HG03354 (cell line): ENCODE measurements around the gene NIPAL1.

Experiments used
- ATAC-seq: cut with Tn5 transposase; IDR thresholded peaks from one replicate; pipeline ENCODE4 v1.9.1; 2021; ENCODE audit warnings: mild to moderate bottlenecking; ENCODE audit not compliant: unreplicated experiment, poor library complexity, severe bottlenecking

Gene NIPAL1

DNA sequence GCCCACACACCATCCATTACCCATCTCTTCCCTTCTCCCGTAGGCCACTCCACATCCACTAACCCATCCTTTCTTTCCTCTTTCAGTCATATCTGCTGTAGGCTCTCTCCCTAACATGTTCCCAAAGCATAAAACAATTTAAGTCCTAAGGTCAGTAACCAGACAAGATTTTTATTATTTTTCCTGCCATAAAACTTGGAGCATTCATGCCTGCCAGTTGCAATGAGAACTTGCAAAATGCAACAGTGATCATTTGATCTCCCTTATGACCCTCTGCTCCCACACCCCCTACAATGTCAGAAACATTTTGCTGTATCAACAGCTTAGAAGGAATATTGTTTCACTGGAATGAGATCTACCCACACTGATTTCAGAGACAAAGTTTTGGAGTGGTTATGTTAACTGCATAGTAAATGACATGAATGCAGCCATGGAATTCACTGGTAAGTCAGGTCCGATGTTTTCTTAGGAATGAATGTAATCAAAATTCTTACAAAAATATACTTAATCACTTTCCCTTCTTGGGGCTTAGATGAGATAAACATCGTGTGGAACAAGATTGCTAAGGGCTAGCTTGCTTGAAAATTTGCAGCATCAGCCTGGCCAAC lies 5.7 kb downstream of the NIPAL1 start:
- no peak for ATAC-seq

DNA sequence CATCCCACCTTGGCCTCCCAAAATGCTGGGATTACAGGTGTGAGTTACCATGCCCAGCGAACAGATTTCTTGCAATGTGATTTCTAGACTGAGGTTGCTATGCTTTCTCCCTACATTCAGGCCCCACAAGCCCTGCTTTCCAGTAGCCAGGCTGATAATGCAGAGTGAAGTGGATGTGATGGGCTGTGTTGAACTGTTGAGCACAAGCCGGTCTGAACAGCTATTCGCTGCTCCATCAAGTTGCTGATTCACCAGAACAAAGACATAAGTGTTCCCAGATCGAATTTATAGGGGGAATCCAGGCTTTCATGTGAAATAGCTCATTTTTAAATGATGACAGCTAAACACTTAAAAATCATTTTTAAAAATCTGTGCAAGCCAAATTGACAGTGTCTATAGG lies 8.0 kb downstream of the NIPAL1 start:
- ATAC-seq, result no peak

DNA sequence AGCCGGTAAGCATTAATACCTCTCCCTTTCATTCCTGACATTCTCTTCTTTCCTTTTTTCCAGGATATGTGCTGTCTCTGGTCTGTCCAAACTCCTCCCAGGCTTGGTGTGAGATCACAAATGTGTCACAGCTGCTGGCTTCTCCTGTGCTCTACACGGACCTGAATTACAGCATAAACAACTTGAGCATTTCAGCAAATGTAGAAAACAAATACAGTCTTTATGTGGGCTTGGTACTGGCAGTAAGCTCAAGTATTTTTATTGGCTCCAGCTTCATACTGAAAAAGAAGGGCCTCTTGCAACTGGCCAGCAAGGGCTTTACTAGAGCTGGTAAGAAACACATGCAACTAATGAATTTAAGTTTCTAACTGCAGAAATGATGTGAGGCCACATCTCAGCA lies 8.4 kb downstream of the NIPAL1 start:
- no peak for ATAC-seq

DNA sequence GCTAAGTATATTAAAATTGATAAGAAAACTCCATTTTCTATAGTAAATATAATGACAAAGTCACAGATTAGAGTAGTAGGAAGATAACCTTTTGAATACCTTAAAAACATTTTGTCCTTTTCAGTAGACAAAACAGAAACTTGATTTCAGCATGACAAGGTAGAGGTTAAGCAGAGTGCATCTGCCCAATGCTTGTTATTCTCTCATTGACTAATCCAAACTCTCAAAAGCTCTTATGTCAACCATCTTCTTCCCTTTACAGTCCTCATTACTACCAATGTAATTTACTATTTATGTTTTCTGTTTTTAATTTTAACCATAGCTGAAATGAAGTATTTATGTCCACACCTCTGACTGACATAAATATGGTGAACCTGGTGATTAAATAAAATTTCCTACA lies 11.1 kb downstream of the NIPAL1 start:
- peak; percentile 69 for ATAC-seq

DNA sequence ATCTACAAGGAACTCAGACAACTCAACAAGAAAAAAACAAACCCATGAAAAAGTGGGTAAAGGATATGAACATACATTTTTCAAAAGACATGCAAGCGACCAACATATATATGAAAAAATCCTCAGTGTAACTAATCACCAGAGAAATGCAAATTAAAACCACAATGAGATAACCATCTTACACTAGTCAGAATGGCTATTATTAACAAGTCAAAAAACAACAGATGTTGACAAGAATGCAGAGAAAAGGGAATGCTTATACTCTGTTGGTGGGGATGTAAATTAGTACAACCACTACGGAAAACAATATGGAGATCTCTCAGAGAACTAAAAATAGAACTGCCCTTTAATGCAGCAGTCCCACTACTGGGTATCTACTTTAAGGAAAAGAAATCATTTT lies 12.1 kb downstream of the NIPAL1 start:
- peak; percentile 75 for ATAC-seq

DNA sequence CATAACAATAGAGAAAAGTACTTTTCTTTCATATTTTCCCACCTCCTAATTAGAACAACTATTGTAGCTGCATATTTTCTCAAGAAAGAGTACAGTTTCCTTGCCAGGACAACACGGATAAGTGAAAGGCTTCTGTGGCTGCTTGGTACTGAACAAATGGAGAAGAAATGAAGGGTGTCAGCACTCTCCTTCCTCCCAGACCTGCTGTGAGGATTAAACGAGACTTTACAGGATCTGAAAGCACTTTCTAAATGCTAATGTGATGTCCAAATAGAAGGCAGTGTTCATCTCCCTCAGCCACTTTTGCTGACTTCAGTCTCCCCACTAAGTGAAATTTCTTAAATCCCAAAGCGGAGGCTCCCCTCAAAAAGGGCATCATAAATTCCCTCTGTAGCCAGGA lies 13.9 kb downstream of the NIPAL1 start:
- ATAC-seq, result no peak

DNA sequence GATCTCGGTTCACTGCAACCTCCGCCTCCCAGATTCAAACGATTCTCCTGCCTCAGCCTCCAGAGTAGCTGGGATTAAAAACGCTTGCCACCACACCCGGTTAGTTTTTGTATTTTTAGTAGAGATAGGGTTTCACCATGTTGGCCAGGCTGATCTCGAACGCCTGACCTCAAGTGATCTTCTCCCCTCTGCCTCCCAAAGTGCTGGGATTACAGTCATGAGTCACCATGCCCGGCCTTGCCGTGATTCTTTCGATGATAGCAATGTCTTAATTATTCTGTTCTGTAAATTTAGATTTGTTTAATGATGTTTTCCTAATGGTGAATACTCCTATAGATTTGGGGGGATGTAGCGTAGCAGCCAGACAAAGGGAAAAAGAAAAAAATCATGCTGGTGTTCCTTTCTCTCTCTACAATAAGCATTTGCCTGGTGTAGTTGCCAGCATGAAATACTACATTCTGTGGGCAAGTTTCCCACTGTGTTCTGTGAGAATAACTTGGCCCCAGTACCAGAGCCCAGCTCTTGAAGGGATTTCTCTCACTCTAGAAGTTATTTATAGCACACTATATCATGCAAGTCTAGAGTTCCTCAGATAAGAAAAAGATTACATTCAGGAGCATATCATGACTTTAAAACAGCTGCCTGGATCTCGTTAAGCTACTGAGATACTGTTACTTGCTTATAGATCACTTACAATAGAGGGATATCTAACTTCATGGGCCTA lies 15.4 kb downstream of the NIPAL1 start:
- no peak for ATAC-seq

DNA sequence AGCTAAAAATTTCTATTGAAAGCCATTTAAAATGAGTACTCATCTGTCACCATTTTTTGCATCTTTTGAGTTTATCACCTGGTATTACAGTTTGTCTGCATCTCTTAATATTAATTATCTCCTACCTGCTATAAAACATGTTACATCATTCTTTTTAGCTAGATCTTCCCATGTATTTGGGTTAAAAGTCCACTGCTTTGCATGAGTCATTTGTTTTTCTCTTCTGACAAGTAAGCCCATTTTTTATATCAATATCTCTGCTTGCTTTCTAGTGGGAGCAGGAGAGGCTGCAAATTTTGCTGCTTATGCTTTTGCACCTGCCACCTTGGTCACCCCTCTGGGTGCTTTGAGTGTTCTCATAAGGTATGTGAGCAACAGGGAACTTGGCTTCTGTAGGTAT lies 16.1 kb downstream of the NIPAL1 start:
- no peak for ATAC-seq

DNA sequence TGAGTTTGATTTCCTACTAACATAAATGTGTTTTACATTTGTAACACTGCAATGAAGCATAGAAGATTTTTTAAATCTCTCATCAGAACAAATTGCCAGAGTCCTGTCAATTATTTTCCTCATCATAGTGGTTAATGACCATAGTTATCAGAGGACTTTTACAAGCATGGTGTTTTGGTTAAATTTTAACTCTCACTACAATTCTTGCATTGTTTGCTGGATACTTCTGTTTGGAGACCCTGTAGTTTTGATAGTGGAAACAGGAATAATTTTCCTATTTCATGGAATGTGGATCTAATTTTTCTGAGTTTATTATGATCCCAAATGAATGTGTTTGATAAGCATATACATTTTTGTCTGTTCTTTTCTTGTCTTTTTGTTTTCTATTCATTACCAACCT lies 16.8 kb downstream of the NIPAL1 start:
- ATAC-seq, result no peak

DNA sequence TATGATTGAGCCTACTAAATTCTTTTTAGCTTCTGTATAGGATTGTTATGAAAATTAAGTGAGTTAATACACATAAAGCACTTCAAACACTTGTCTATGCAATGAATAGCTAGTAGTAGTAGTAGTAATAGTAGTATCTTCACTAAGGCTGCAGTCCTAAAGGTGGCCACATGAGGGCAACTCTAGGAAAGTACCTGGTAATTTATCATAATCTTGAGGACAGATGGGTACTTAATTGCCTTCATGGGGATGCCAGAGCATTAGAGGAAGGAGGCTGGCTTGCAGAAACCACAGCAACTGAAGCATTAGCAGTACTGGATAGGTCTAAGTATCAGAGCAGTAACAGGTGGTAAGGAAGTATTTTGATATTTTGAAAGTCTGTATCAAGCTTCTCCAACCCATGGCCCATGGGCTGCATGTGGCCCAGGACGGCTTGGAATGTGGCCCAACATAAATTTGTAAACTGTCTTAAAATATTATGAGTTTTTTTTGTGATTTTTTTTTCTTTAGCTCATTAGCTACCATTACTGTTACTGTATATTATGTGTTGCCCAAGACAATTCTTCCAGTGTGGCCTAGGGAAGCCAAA lies 17.3 kb downstream of the NIPAL1 start:
- ATAC-seq, result peak; percentile 58

DNA sequence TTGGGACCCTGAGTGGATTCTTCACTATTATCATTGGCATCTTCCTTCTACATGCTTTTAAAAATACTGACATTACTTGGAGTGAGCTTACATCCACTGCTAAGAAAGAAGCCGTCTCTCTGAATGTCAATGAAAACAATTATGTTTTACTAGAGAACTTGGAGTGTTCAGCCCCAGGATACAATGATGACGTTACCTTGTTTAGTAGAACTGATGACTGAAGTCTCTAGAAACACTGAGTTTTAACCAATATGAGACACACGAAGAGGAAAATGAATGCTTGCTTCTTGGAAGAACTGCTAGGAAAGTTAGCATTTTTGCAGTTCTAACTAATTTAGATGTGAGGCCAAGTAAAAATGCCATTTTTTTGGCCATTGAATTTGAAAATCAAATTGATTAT lies 19.4 kb downstream of the NIPAL1 start:
- ATAC-seq, result no peak

DNA sequence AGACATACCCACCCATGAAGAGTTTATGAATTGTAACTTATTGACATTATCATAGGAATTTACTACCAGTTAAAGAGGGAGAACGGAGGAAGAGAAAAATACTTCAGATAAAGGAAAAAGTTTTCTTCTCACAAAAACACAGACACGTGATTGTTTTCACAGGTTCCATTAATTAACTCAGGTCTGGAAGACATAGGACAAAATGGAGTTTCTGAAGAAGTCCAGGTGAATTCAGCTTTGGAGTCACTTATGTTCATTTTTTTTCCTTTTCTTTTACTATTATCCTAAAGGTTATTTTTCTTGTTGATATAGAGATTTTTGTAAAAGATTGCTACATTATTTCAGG lies 20.5 kb downstream of the NIPAL1 start:
- ATAC-seq, result no peak

DNA sequence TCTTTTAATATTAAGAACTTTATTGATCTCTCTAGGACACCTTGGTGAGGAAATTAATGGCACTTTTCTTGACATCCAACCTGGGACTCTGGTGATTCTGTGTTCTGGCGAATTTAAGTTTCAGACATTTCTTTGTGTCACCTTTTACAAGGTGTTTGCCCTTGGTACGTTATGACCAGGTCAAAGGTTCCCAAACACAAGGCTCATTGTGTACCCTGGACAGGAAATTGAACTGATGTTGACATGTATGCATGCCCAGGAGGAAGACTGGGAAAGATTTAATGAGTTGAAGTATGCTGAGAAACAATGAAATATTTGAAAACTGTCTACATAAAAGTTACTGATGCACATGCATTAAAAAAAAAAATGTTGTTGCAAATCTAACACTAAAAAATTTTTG lies 22.1 kb downstream of the NIPAL1 start:
- ATAC-seq, result no peak

DNA sequence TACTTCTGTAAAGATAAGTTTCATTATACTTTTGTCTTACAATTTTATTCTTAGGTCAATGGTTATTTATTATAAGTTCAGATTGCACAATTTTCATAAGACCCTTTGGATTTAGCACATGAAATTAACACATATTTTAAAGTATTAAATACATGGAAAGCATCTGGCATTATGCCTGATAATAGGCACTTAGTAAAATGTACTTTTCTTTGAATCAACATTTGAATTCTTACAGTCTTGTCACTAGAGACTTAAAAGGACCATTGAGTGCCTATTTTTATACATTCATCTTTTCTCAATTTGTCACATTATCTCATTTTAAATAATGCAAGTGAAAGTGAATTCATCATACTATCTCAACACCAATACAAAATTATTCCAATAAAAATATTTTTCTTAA lies 23.0 kb downstream of the NIPAL1 start:
- ATAC-seq, result no peak

DNA sequence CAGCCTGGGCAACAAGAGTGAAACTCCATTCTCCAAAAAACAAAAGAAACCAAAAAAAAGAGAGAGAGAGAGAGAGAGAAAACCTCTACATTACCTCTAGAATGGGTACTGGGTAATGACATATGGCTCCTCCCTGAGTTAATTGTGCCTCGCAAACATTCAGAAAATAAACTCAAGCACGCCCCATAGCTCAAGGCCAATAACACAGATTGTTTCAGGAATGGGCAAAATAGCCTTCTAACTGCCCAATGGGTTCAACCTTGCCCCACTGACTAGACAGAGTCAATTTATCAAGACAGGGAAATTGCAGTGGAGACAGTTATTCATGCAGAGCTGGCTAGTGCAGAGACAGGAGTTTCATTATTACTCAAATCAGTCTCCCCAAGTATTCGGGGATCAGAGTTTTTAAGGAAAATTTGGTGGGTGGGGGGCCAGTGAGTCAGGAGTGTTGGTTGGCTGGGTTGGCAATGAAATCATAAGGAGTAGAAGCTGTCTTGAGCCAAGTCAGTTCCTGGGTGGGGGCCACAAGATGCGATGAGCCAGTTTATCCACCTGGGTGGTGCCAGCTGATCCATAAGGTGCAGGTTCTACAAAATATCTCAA lies 25.1 kb downstream of the NIPAL1 start:
- no peak for ATAC-seq

DNA sequence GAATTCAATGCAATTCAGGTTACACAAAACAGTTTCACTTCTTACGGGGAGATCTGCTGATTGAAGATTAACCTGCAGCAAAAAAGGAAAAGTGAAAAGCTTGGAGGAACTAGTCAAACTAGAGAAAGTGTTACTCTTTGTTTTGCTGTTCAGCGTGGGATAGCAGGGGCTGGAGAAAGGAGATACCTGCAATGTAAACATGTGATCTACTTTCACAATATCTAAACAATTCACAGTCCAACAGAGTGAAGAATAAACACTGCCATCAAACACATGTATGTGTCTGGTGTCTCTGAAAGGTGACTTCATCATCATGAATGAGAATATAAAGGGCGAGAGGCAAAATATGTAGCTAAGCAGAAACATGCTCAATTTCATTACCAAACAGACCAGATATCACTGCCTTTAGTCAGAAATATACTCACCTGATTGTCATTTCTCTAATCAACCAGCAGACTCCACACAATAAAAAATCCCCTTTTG lies 26.4 kb downstream of the NIPAL1 start:
- ATAC-seq, result peak; percentile 41

DNA sequence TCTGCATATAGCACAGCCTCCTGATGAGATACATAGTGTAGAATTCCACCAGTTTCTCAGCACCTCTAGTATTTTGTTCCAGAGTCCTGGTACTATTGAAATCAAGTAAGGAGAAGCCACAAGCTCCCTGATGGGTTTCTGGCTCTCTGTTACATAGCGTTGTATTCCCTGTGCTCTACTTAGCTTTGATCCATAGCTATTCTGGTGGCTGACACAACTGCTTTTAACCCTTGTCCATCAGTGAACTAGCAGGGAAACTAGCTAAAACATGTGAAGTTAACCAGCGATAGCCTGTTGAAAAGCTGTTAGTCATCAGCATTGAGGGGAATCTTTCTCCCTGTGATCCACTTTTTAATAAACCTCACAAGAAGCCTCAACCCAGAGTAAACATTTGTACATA lies 26.9 kb downstream of the NIPAL1 start:
- ATAC-seq, result no peak

DNA sequence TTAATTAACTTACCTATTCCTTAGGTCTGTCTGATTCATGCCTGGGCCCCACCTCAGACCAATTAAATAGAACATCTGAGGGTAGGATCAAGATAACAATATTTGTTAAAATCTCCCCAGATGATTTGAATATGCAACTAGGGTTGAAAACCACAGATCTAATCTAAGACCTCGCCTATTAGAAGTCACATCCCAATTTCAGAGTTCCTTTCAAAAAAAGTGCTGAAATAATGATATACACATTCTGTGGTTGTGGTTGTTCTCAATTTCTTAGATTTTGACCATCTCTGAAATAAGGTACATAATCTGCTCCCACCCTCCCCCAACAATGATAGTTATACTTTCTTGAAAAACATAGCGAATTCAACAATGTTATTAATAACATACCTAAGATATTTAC lies 27.7 kb downstream of the NIPAL1 start:
- ATAC-seq, result no peak

DNA sequence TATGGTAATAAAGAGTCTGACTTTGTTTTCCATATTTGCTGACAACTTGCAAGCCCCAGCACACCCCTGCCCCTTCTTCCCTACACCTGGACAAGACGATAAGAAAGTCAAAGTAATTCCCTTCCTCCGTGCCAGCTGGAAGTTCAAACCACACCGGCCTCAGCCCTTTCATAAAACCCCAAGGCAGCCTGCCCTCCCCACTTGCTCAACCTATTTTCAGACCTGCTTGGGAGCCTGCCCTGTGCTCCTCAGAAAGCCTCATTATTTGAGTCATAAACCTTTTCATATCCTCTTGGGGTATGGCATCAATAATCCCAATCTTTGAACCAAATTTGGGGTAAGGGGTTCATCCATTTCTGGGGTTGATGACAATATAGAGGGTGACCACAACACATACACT lies 29.5 kb downstream of the NIPAL1 start:
- ATAC-seq, result no peak

DNA sequence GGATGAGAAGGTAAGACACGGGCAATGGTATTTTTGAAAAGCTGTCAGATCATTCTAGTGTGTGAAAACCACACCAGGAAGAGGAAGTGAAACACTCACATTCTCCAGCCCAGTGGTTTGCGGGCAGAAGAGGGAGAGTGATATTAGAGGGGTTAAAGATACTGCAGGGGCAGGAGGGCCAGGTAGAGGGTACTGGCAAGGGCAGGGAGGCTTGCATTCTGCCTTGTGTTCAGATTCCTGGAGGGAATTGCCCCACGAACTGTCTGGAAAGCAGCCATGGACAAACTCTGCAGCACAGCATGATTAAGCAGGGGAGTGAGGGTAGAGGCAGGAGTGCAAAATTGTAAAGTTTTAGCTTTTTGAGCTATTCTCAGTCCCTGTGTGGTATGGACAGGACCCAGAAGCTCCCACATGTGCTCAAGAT lies 30.9 kb downstream of the NIPAL1 start:
- ATAC-seq, result peak; percentile 99

DNA sequence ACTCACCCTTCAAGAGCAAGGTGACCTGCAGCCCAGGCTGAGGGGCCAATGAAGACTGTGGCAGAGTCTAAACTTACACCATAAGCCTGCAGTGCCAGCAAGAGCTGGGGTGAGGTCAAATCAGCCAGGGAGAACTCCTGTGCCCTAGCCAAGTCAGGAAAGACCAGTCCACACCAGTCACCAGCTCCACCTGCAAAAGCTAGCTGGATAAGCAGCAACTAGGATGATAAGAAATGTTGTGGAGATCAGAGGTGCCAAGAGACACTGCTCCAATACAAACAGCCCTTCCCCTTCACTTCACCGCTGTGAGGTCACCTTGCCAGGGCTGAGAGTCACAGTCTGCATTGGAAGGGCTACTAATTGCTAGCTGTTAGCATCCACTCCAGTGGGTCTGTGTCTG lies 31.3 kb downstream of the NIPAL1 start:
- peak; percentile 21 for ATAC-seq
